A549 (cell line): ENCODE results near the gene CCDC85B. TPM values are rescaled to one million over a fixed set of nuclear protein-coding genes. Genes with fewer than 3 reads are reported as not detected.

Source experiments
- ATAC-seq, 2 experiments: fragments of 200-7000 bp in 1 of 2; fragments of >200 bp in 1 of 2; cut with Nextera tagmentation in 1 of 2; cut with Tn5 transposase in 1 of 2; 3 replicates each; pipeline versions ENCODE4 v1.8.0 to v1.9.1; 2018 to 2020; ENCODE audit warnings: mild to moderate bottlenecking in 1 of 2, moderate library complexity in 1 of 2
- CTCF ChIA-PET: fragments of 300-600 bp; sonication (Branson Sonifier 250); formaldehyde crosslinking; extraction: SDS; loops from one replicate; lab custom pipeline; 2021; ENCODE audit warnings: antibody characterized with exemption, inconsistent platforms; lab: Yijun Ruan, JAX
- POLR2A ChIA-PET: fragments of 350-600 bp; formaldehyde crosslinking; extraction: SDS; loops from one replicate; lab custom pipeline; 2021; ENCODE audit warnings: antibody characterized with exemption, inconsistent platforms; lab: Yijun Ruan, JAX
- DNase-seq, 2 experiments: peaks; one replicate each; pipeline versions ENCODE4 v3.0.0 to v3.0.0-alpha.2; 2011 to 2016; ENCODE audit warnings: low read depth in 1 of 2, low spot score in 1 of 2
- FAIRE-seq: peaks from 2 replicates; lab custom pipeline; 2011; peaks lifted over from hg19 to GRCh38; lab: Jason Lieb, UNC
- H3K27ac ChIP-seq, 2 experiments: fragments of >200 bp; sonication (Bioruptor Twin); formaldehyde crosslinking; 3 replicates each; pipeline ENCODE4 v1.5.1; 2016 to 2017
- H3K4me1 ChIP-seq: fragments of >200 bp; sonication (Bioruptor Twin); formaldehyde crosslinking; 3 replicates; pipeline ENCODE4 v1.6.1; 2016
- H3K4me2 ChIP-seq: fragments of >200 bp; sonication (Bioruptor Twin); formaldehyde crosslinking; 3 replicates; pipeline ENCODE4 v1.6.1; 2016
- H3K4me3 ChIP-seq: fragments of >200 bp; sonication (Bioruptor Twin); formaldehyde crosslinking; 3 replicates; pipeline ENCODE4 v1.5.1; 2016
- H3K9me3 ChIP-seq: fragments of >200 bp; sonication (Bioruptor Twin); formaldehyde crosslinking; 3 replicates; pipeline ENCODE4 v1.6.1; 2016
- BCL3 ChIP-seq: fragments of >200 bp; sonication (Bioruptor Twin); formaldehyde crosslinking; IDR thresholded peaks from 3 replicates; pipeline ENCODE4 v1.6.1; 2016
- CBX2 ChIP-seq: fragments of 200-600 bp; sonication (generic); IDR thresholded peaks from 2 replicates; pipeline ENCODE4 v1.6.1; 2016; ENCODE audit warnings: low read depth, mild to moderate bottlenecking, borderline replicate concordance
- CBX8 ChIP-seq: fragments of 200-600 bp; sonication (generic); IDR thresholded peaks from 2 replicates; pipeline ENCODE4 v1.6.1; 2016
- E2F6 ChIP-seq: IDR thresholded peaks from 2 replicates; pipeline ENCODE4 v1.6.1; 2012; ENCODE audit warnings: low read depth, borderline replicate concordance
- EHF ChIP-seq: fragments of 250-450 bp; sonication (Bioruptor Pico); IDR thresholded peaks from 2 replicates; pipeline ENCODE4 v1.5.0; 2020; ENCODE audit warnings: mild to moderate bottlenecking
- EHMT2 ChIP-seq: fragments of 200-600 bp; sonication (generic); IDR thresholded peaks from 2 replicates; pipeline ENCODE4 v1.6.1; 2016; ENCODE audit warnings: antibody characterized with exemption, low read depth, mild to moderate bottlenecking, moderate library complexity
- EP300 ChIP-seq, 2 experiments: fragments of >200 bp; sonication (Bioruptor Twin); formaldehyde crosslinking; IDR thresholded peaks; 2 replicates in 1 of 2; 3 replicates in 1 of 2; pipeline ENCODE4 v1.6.1; 2016 to 2017
- FOSB ChIP-seq: fragments of 250-450 bp; sonication (Bioruptor Pico); IDR thresholded peaks from 2 replicates; pipeline ENCODE4 v1.5.0; 2020; ENCODE audit warnings: mild to moderate bottlenecking, moderate library complexity
- FOSL2 ChIP-seq, 2 experiments: fragments of 450-650 bp in 1 of 2; fragments of >200 bp in 1 of 2; sonication (Bioruptor Twin) in 1 of 2; formaldehyde crosslinking; IDR thresholded peaks; 2 replicates each; pipeline versions ENCODE4 v1.5.0 to v1.6.1; 2016 to 2020; ENCODE audit warnings: mild to moderate bottlenecking in 1 of 2, moderate library complexity in 1 of 2
- GATA3 ChIP-seq: IDR thresholded peaks from 2 replicates; pipeline ENCODE4 v1.6.1; 2012; ENCODE audit warnings: borderline replicate concordance
- HMGXB4 ChIP-seq: fragments of 250-450 bp; sonication (Bioruptor Pico); IDR thresholded peaks from 2 replicates; pipeline ENCODE4 v1.5.0; 2021; ENCODE audit warnings: mild to moderate bottlenecking, moderate library complexity, borderline replicate concordance
- JUN ChIP-seq, 2 experiments: fragments of >200 bp; sonication (Bioruptor Twin); formaldehyde crosslinking; IDR thresholded peaks; 2 replicates in 1 of 2; 3 replicates in 1 of 2; pipeline ENCODE4 v1.6.1; 2016 to 2017
- JUNB ChIP-seq: fragments of >200 bp; sonication (Bioruptor Twin); formaldehyde crosslinking; IDR thresholded peaks from 2 replicates; pipeline ENCODE4 v1.6.1; 2016
- MAX ChIP-seq: IDR thresholded peaks from 2 replicates; pipeline ENCODE4 v1.6.1; 2012
- MAZ ChIP-seq: fragments of 150-350 bp; IDR thresholded peaks from 2 replicates; pipeline ENCODE4 v1.6.1; 2014; ENCODE audit warnings: antibody characterized with exemption, low read depth, low read length, borderline replicate concordance
- MYC ChIP-seq: IDR thresholded peaks from 2 replicates; pipeline ENCODE4 v1.6.1; 2012; ENCODE audit warnings: mild to moderate bottlenecking, inconsistent platforms, low read length, improper control_type of control experiment, borderline replicate concordance
- NFE2L2 ChIP-seq: fragments of 150-350 bp; conservative IDR thresholded peaks from 2 replicates; pipeline ENCODE4 v1.6.1; 2014; ENCODE audit warnings: low read length
- PBX3 ChIP-seq: IDR thresholded peaks from 2 replicates; pipeline ENCODE4 v1.6.1; 2012
- PHF8 ChIP-seq: fragments of 200-600 bp; sonication (generic); IDR thresholded peaks from 2 replicates; pipeline ENCODE4 v1.6.1; 2016; ENCODE audit warnings: low read depth, mild to moderate bottlenecking, antibody characterized with exemption, moderate library complexity, borderline replicate concordance
- POLR2A ChIP-seq: IDR thresholded peaks from 2 replicates; pipeline ENCODE4 v1.6.1; 2012; ENCODE audit warnings: mild to moderate bottlenecking, low read length
- RAD21 ChIP-seq, 2 experiments: fragments of >200 bp in 1 of 2; sonication (Bioruptor Twin) in 1 of 2; formaldehyde crosslinking in 1 of 2; IDR thresholded peaks in 1 of 2; conservative IDR thresholded peaks in 1 of 2; 2 replicates in 1 of 2; 3 replicates in 1 of 2; pipeline ENCODE4 v1.6.1; 2012 to 2018; ENCODE audit warnings: inconsistent platforms in 1 of 2
- RCOR1 ChIP-seq: fragments of 150-350 bp; IDR thresholded peaks from 2 replicates; pipeline ENCODE4 v1.6.1; 2014; ENCODE audit warnings: antibody characterized with exemption, low read length, low read depth
- RNF2 ChIP-seq: fragments of 200-600 bp; sonication (generic); IDR thresholded peaks from 2 replicates; pipeline ENCODE4 v1.6.1; 2016; ENCODE audit warnings: low read depth, mild to moderate bottlenecking, antibody characterized with exemption, moderate library complexity, borderline replicate concordance
- SREBF2 ChIP-seq: fragments of 450-650 bp; IDR thresholded peaks from 2 replicates; pipeline ENCODE4 v1.6.1; 2014; ENCODE audit warnings: mild to moderate bottlenecking, moderate library complexity
- TFCP2L1 ChIP-seq: fragments of 250-450 bp; sonication (Bioruptor Pico); IDR thresholded peaks from 2 replicates; pipeline ENCODE4 v1.5.0; 2021; ENCODE audit warnings: mild to moderate bottlenecking
- ZFP36 ChIP-seq: fragments of 450-650 bp; IDR thresholded peaks from 2 replicates; pipeline ENCODE4 v1.6.1; 2014; ENCODE audit warnings: borderline replicate concordance; ENCODE audit not compliant: partially characterized antibody
- ZSCAN20 ChIP-seq: fragments of 250-450 bp; sonication (Bioruptor Pico); IDR thresholded peaks from 2 replicates; pipeline ENCODE4 v1.8.0; 2022; ENCODE audit warnings: mild to moderate bottlenecking, moderate library complexity
- WGBS: methylation state at CpG from one replicate; pipeline ENCODE4 v1.1.6; 2017; ENCODE audit errors: missing lambda C conversion rate; 5-methylcytosine and 5-hydroxymethylcytosine counted together
- polyA plus RNA-seq, 4 experiments: library from polyadenylated mRNA; depleted of rRNA in 3 of 4; stranded (reverse); fragments of >200 nt; fragmentation: RNase III in 1 of 4; extraction: RNeasy Plus Mini Kit Qiagen cat#74134 plus additional on column Dnase treatment in 1 of 4; gene quantifications; 2 replicates in 3 of 4; 3 replicates in 1 of 4; pipeline ENCODE4 v1.2.3, GENCODE V29; 2011 to 2017
- TF ChIP-seq, protein P1 (sequence below): fragments of 150-350 bp; IDR thresholded peaks from 2 replicates; pipeline ENCODE4 v1.6.1; 2014; ENCODE audit warnings: low read depth, mild to moderate bottlenecking, low read length

CCDC85B gene
- polyA plus RNA-seq, 2 of the 4 experiments (the other 2 are of a cell fraction) = 7.3 to 27.5 TPM

DNA sequence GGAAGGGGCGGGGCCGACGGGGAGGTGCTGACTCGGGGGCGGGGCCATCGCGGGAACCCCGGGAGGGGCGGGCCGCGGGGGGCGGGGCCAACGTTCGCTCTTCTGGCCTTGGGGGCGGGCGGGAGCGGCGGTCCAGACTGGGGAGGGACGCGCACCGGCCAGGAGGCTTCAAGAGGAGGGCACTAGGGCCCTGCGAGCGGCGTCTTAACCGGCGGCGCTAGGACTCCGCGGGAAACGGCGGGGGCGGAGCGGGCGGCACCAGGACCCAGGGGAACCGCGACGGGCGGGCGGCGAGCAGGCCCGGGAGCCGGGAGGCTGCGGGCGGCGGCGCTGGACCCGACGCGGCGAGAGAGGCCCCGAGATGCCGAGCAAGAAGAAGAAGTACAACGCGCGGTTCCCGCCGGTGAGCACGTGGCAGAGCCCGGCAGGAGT, 28.7 kb downstream of the CCDC85B start, which contains the start of gene DRAP1:
DRAP1 (plus strand) TSS at position 286 of the 432 bp plus-strand sequence; CDS start at position 362, 76 bp downstream.
- H3K4me1 ChIP-seq = peaks cover 49% of the 10 kb centered on the region

More for the DNA sequence above, 28.7 kb downstream of the CCDC85B start, which contains the start of gene DRAP1:
- FAIRE-seq (no peak), ATAC-seq (peak; percentile 65 to 81), DNase-seq (peak; percentile 86 to 99)
- ChIA-PET CTCF (interaction anchor here (1.2 to 31.6 kb wide), 3 partner anchors 25 to 69 kb away, joined by 3 to 618 read pairs (median 8); partner anchors contain the start of genes CCDC85B, FIBP and FOSL1), POLR2A (interaction anchor here (1.0 to 1.9 kb wide), 3 partner anchors 19 to 31 kb away, joined by 5 to 7 read pairs (median 7); partner anchors contain the start of genes CCDC85B, FIBP and FOSL1)
- Histone ChIP-seq H3K4me3 (peak within 1 kb of the TSS; percentile 97), H3K4me2 (peak within 1 kb of the TSS; percentile 98), H3K9me3 (no peaks in the 10 kb centered on the region), H3K27ac (peak within 1 kb of the TSS; percentile 95 to 100)
- WGBS = no CpG with 5 or more reads among the region's 59 CpGs
- no peak for TF ChIP-seq RCOR1
- TF ChIP-seq MAX = peak; percentile 85
- TF ChIP-seq RNF2 = no peak
- TF ChIP-seq CBX8 = no peak
- TF ChIP-seq MYC = peak; percentile 65; the same call in 1 of the 2 replicates
- TF ChIP-seq, protein P1, sequence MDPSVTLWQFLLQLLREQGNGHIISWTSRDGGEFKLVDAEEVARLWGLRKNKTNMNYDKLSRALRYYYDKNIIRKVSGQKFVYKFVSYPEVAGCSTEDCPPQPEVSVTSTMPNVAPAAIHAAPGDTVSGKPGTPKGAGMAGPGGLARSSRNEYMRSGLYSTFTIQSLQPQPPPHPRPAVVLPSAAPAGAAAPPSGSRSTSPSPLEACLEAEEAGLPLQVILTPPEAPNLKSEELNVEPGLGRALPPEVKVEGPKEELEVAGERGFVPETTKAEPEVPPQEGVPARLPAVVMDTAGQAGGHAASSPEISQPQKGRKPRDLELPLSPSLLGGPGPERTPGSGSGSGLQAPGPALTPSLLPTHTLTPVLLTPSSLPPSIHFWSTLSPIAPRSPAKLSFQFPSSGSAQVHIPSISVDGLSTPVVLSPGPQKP = no peak
- no peak for TF ChIP-seq FOSL2 (IDR thresholded peaks at IDR 0.05)
- TF ChIP-seq FOSL2 (CRISPR knock-in tag; IDR thresholded peaks at IDR 0.05) = peak; percentile 76
- peak; percentile 40; the same call in 1 of the 3 replicates for TF ChIP-seq BCL3
- TF ChIP-seq ZFP36 = peak; percentile 31
- no peak for TF ChIP-seq ZSCAN20 (CRISPR knock-in tag)
- TF ChIP-seq TFCP2L1 (CRISPR knock-in tag) = no peak
- peak in 1 of 2 experiments; percentile 31; a peak in 1 of 5 replicates for TF ChIP-seq EP300 (IDR thresholded peaks at IDR 0.05)
- no peak for TF ChIP-seq EHMT2
- peak; percentile 50 for TF ChIP-seq POLR2A
- no peak for TF ChIP-seq FOSB (CRISPR knock-in tag)
- peak; percentile 36; the same call in 1 of the 2 replicates for TF ChIP-seq E2F6
- peak; percentile 65; the same call in 1 of the 2 replicates for TF ChIP-seq GATA3
- no peak for TF ChIP-seq HMGXB4 (CRISPR knock-in tag)
- peak; percentile 76 to 93 for TF ChIP-seq JUN (IDR thresholded peaks at IDR 0.05)
- no peak for TF ChIP-seq NFE2L2
- peak; percentile 95 for TF ChIP-seq PBX3
- no peak for TF ChIP-seq EHF
- no peak for TF ChIP-seq CBX2
- no peak for TF ChIP-seq JUNB
- TF ChIP-seq PHF8 = peak; percentile 86
- peak; percentile 18 to 40; a peak in 2 of 5 replicates for TF ChIP-seq RAD21 (conservative IDR thresholded peaks at IDR 0.05 in 1 of 2, IDR thresholded peaks at IDR 0.05 in 1 of 2)
- peak; percentile 88; the same call in 1 of the 2 replicates for TF ChIP-seq MAZ
- no peak for TF ChIP-seq SREBF2
